HG03378 (cell line): ENCODE measurements around the gene GAL3ST1.
"Not testable (repeated sequence)": the region's sequence is repeated elsewhere in the genome, so short reads cannot be mapped to it uniquely, and the experiment has no call there.

Experiments used
- ATAC-seq: cut with Tn5 transposase; IDR thresholded peaks from one replicate; pipeline ENCODE4 v1.9.1; 2021; ENCODE audit warnings: mild to moderate bottlenecking, moderate library complexity; ENCODE audit not compliant: unreplicated experiment

GAL3ST1 gene

GRCh38 chr22:30598986-30599385 is 24.5 kb upstream of the GAL3ST1 start:
- no peak for ATAC-seq

DNA sequence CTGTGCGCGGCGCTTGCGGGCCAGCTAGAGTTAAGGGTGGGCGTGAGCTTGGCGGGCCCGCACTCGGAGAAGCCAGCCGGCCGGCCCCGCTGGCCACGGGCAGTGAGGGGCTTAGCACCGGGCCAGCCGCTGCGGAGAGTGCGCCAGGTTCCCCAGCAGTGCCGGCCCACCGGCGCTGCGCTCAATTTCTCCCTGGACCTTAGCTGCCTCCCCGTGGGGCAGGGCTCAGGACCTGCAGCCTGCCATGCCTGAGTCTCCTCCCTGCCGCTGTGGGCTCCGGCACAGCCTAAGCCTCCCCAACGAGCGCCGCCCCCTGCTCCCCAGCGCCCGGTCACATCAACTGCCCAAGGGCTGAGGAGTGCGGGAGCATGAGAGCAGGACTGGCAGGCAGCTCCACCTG is 22.4 kb upstream of the GAL3ST1 start:
- ATAC-seq: no peak

DNA sequence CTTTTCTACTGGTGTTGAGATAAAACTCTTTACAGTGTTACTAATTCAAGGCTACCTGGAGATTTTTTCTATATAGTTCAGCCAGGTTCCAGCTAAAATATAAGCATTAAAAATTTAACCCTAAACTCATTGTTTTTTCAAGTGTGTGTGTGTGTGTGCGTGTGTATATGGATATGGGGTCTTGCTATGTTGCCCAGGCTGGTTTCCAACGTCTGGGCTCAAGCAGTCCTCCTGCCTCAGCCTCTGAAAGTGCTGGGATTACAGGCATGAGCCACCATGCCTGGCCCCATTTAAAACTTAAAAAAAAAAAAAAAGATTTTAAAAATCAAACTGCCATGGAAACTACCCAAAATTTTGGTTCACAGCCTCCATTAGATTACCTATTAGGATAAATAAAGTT is 21.7 kb upstream of the GAL3ST1 start:
- ATAC-seq: no peak

DNA sequence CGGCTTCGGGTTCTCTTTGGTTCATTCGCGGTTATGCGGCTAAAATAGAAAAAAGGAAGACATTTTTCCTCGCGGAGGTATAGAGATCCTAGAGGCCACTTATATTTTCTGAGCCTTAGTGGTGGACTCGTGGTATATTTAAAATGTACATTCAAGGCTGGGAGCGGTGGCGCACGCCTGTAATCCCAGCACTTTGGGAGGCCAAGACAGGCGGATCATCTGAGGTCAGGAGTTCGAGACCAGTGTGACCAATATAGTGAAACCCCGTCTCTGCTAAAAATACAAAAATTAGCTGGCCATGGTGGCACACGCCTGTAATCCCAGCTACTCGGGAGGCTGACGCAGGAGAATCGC is 17.9 kb upstream of the GAL3ST1 start:
- peak; percentile 1 for ATAC-seq

DNA sequence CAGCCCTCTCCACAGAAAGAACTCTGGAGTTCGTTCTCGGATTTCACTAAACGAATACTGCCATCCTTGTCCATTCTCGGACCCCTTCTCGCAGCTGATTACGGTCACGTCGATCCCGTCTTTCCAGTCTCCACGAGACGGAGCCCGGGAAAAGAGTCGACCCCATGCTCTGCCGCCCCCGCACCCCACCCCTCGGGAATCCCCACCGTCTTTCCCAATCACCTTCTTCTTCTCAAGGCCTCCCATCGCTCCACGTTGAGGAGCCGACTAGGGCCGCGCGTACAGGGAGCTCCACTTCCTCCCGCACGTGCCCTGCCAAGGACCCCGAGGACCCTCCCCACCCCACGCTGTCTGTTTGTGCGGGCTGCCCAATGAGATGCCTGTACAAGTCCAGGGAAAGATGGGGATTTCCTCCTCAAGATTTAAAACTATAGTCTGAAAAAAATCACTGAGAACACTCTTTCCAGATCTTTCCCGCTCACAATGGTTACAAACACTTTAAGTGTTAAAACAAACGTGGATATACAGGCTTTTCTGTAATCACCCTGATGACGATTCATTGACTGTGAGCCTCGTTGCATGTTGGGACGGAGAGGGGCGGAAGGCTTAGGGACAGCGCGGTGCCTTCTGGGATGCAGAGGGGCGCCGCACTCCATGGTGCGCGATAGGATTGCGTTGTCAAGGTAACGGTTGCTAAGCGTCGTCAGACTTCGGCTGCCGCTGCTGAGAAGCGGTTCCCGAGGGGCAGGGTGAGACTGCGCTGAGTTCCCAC is 17.3 kb upstream of the GAL3ST1 start, which contains the start of gene PES1:
Gene PES1, minus strand, starts transcription at position 323 of the 772 bp plus-strand sequence. Its CDS starts 77 bp downstream, at position 246.
- peak; percentile 87 for ATAC-seq

- ATAC-seq: no peak
These were observed 16.7 kb upstream of the GAL3ST1 start for GRCh38 chr22:30591191-30591587.

- ATAC-seq: no peak
These were observed 11.9 kb upstream of the GAL3ST1 start for GRCh38 chr22:30586414-30586813.

- ATAC-seq: no peak
These were observed 10.0 kb upstream of the GAL3ST1 start for GRCh38 chr22:30584441-30584840.

GRCh38 chr22:30582788-30583545 is 8.5 kb upstream of the GAL3ST1 start:
- ATAC-seq: no peak

- ATAC-seq: no peak
These were observed 7.6 kb upstream of the GAL3ST1 start for GRCh38 chr22:30582051-30582450.

- no peak for ATAC-seq
These were observed 6.4 kb upstream of the GAL3ST1 start for GRCh38 chr22:30580896-30581295.

DNA sequence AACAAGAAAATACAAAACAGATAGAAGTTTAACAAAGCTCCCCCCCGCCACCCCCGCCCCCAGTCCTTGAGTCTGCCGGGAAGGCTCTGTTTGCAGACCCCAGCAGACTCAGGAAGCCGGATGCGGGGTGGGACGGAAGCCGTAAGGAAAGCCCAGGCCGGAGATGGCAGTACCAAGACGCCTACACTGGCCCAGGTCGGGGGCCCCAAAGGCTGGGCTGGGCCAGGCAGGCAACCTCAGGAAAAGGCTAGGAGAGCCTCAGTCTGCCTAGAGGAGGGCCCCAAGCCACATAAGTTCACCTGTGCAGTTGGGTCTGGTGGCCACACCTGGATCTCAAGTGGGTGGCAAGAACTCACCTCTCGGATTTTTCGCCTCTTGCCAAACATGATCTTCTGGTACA is 4.0 kb upstream of the GAL3ST1 start:
- no peak for ATAC-seq

GRCh38 chr22:30575859-30576258 is 1.4 kb upstream of the GAL3ST1 start:
- ATAC-seq: no peak

- no peak for ATAC-seq
These were observed 669 bp upstream of the GAL3ST1 start for GRCh38 chr22:30574997-30575671.

- ATAC-seq: no peak
These were observed 821 bp downstream of the GAL3ST1 start for GRCh38 chr22:30573594-30574094.

DNA sequence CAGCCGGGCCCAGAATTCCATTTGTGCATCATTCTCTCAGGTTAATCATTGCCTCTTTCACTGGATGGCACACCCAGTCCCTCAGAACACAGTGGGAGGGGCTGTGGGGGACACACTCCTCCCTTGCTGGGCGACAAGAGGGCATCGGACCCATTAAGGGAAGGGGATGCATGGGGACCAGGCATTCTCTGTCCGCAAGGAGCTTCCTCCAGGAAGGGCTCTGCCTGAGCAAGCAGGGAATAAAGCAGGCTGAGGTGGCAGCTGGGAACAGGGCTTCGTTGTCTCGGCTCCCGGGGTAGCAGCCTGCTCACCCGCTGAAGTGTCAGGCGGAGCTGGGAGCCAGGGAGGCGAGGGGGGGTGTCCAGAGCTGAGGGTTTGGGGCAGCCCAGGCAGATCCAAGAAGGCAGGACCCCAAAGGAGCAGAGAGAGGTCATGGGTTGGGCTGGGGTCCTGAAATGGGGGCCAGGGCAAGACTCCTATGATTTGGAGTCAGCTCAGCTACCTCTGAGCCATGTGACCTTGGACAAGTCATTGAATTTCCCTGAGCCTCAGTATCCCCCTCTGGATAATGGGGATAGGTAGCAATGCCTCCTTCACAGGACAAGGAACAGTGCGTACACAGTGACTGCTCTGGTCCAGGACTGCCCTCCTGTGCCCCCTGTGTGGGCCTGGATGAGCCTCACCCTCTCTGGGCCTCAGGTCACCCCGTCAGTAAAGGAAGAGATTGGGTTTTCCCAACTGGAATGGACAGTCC is 1.4 kb downstream of the GAL3ST1 start:
- ATAC-seq: no peak

DNA sequence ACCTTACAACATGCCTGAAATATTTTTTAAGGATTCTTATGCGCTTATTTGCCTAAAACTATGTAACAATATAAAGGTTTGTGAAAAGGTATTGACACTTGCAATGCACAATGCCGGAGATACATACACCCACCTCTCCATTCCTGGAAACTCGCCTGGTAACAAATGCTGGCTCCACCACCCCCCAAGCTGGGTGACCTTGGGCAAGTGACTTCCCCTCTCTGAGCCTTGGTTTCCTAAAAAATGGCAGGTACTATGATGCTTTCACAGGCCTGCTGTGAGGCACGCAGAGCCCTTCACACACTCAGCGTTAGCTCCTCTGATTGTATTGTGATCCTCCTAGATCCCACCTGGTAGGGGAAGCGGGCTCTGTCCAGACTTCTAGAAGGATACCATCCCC is 2.3 kb downstream of the GAL3ST1 start:
- ATAC-seq: no peak

DNA sequence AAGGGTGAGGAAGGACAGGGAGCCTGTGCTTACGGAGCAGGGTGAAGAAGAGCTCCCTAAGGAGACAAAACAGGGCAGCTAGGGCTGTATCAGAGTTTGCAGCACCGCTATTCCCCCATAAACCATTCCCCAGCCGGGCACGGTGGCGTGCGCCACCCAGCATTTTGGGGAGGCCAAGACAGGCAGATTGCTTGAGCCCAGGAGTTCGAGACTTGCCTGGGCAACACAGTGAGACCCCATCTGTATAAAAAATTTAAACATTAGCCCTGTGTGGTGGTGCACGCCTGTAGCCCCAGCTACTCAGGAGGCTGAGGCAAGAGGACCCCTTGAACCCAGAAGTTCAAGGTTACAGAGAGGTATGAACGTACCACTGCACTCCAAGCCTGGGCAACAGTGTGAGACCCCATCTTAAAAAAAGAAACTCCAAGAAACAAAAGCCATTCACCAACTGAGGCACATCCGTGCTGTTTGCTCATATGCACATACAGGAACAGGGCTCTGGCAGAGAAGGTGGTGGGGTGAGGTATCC is 4.7 kb downstream of the GAL3ST1 start:
- no peak for ATAC-seq

DNA sequence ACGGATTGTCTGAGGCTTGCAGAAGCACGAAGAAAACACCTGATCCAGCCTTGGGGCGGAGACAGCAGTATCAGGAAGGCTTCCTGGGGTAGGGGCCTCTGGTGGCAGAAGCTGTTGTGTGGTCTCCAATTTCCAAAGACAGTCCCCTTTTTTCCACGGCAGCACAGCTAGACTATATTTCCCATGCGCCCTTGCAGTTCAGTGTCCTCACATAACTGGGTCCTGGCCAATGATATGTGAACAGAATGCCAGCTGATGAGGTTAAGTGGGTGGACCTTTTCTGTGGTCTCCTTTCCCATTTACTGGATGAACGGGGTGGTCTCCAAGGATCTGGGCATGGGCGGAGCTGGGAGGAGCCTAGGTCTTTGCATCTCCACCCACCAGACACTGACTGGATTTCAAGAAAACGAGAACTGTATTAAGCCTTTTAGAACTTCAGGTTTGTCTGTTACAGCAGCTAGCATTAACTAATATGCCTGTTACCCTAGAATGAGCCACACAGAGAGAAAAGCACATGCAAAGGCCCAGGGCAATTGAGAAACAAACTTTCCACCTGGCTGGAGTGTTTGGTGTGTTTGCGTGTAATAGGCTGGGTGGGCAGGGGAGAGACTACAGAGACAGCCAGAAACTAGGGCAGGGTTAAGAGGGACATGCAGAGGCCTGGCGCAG is 6.2 kb downstream of the GAL3ST1 start:
- ATAC-seq: no peak

DNA sequence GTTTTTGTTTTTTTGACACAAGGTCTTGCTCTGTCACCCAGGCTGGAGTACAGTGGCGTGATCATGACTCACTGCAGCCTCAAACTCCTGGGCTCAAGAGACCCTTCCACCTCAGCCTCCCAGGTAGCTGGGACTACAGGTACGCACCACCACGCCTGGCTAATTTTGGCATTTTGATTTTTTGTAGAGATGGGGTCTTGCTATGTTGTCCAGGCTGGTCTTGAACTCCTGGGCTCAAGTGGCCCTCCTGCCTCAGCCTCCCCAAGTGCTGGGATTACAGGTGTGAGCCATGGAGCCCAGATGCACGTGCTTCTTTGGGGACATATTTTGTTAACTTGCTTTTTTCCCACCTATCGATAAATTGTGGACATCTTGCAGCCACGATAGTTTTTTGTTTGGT is 7.2 kb downstream of the GAL3ST1 start:
- not testable (repeated sequence) for ATAC-seq
